K562 (cell line): Measurements from ENCODE around the gene ROMO1. TPM values are rescaled to one million over a fixed set of nuclear protein-coding genes. Genes with fewer than 3 reads are reported as not detected.
A peak's percentile ranks its signal among the peaks of the same experiment; 100 is the strongest.

Experiments used
- ARID4B ChIP-seq: sonication (generic); formaldehyde crosslinking; IDR thresholded peaks from 2 replicates; pipeline ENCODE4 v1.8.0; 2022; ENCODE audit warnings: mild to moderate bottlenecking, missing genetic modification reagents
- DMBX1 ChIP-seq: fragments of 250-450 bp; sonication (Bioruptor Pico); IDR thresholded peaks from 2 replicates; pipeline ENCODE4 v1.8.0; 2022; ENCODE audit warnings: inconsistent platforms, mild to moderate bottlenecking, moderate library complexity, borderline replicate concordance
- DPF2 ChIP-seq: fragments of 450-650 bp; IDR thresholded peaks from 2 replicates; pipeline ENCODE4 v1.6.1; 2016
- EP400 ChIP-seq: fragments of 450-650 bp; IDR thresholded peaks from 2 replicates; pipeline ENCODE4 v1.6.1; 2017; ENCODE audit warnings: antibody characterized with exemption, mild to moderate bottlenecking, moderate library complexity
- GABPA ChIP-seq: fragments of 200-800 bp; sonication (Bioruptor generic); conservative IDR thresholded peaks from 2 replicates; pipeline ENCODE4 v1.6.1; 2016; ENCODE audit warnings: low read depth, missing genetic modification characterization, missing compliant biosample characterization
- HIVEP1 ChIP-seq: fragments of 250-450 bp; sonication (Bioruptor Pico); IDR thresholded peaks from 2 replicates; pipeline ENCODE4 v1.4.0; 2020; ENCODE audit warnings: mild to moderate bottlenecking
- JUN ChIP-seq, 2 experiments: sonication (generic) in 1 of 2; formaldehyde crosslinking in 1 of 2; IDR thresholded peaks; 2 replicates each; pipeline versions ENCODE4 v1.6.1 to v1.8.0; 2012 to 2022; ENCODE audit warnings: borderline replicate concordance in 2 of 2, mild to moderate bottlenecking in 2 of 2, improper control_type of control experiment in 1 of 2, low read depth in 1 of 2, low read length in 1 of 2, missing genetic modification reagents in 1 of 2
- MECOM ChIP-seq: fragments of 250-450 bp; sonication (Bioruptor Pico); IDR thresholded peaks from 2 replicates; pipeline ENCODE4 v1.8.0; 2022; ENCODE audit warnings: inconsistent platforms
- MYBL2 ChIP-seq, 2 experiments: fragments of 450-650 bp in 1 of 2; sonication (generic) in 1 of 2; formaldehyde crosslinking in 1 of 2; IDR thresholded peaks; 2 replicates each; pipeline versions ENCODE4 v1.6.1 to v1.8.1; 2017 to 2022; ENCODE audit warnings: borderline replicate concordance in 1 of 2, inconsistent platforms in 1 of 2, low read depth in 1 of 2, mild to moderate bottlenecking in 1 of 2, missing genetic modification reagents in 1 of 2, moderate library complexity in 1 of 2
- NFE2 ChIP-seq: IDR thresholded peaks from 2 replicates; pipeline ENCODE4 v1.6.1; 2014; ENCODE audit warnings: antibody characterized with exemption, low read depth
- ZNF133 ChIP-seq: fragments of 250-450 bp; sonication (Bioruptor Pico); IDR thresholded peaks from 2 replicates; pipeline ENCODE4 v1.4.0; 2020; ENCODE audit warnings: mild to moderate bottlenecking
- polyA plus RNA-seq, 8 experiments: library from polyadenylated mRNA; depleted of rRNA in 4 of 8; stranded (reverse) in 5 of 8; unstranded in 3 of 8; fragments of >200 nt; fragmentation: Nextera tagmentation in 2 of 8; fragmentation: Illumina TruSeq in 1 of 8; extraction: Ambion mirVana in 2 of 8; extraction: Trizol in 1 of 8; gene quantifications; 2 replicates each; pipeline versions ENCODE4 v1.2.1 to v1.2.3, GENCODE V29; 2011 to 2014; ENCODE audit warnings: inconsistent platforms in 1 of 8, missing spikeins in 1 of 8
- total RNA-seq, 7 experiments: library from RNA; depleted of rRNA in 6 of 7; stranded (reverse); fragments of >200 nt in 6 of 7; fragmentation: Illumina TruSeq in 2 of 7; extraction: Trizol in 2 of 7; gene quantifications; 2 replicates each; pipeline versions ENCODE4 v1.2.1 to v1.2.3, GENCODE V29; 2011 to 2021; ENCODE audit warnings: low replicate concordance in 1 of 7
- TF ChIP-seq, protein P1 (sequence below), 3 experiments: fragments of 200-800 bp in 1 of 3; fragments of 250-450 bp in 1 of 3; fragments of 450-650 bp in 1 of 3; sonication (Bioruptor Pico) in 1 of 3; sonication (Bioruptor generic) in 1 of 3; formaldehyde crosslinking in 1 of 3; IDR thresholded peaks; 2 replicates each; pipeline versions ENCODE4 v1.6.1 to v1.8.0; 2016 to 2022; ENCODE audit warnings: mild to moderate bottlenecking in 2 of 3, missing genetic modification characterization in 2 of 3, missing compliant biosample characterization in 1 of 3, moderate library complexity in 1 of 3
- TF ChIP-seq, protein P2 (sequence below): fragments of 250-450 bp; sonication (Bioruptor Pico); IDR thresholded peaks from 2 replicates; pipeline ENCODE4 v1.8.0; 2022; ENCODE audit warnings: inconsistent platforms
- TF ChIP-seq, protein P3 (sequence below): fragments of 450-650 bp; IDR thresholded peaks from 2 replicates; pipeline ENCODE4 v1.6.1; 2016

Gene ROMO1
- total and polyA plus RNA-seq, 9 of the 15 experiments (the other 6 are each of a cell fraction or from before 2014, with no cell fraction given) = 31.8 to 741 (median 226) TPM

GRCh38 chr20:35743693-35744491 is 44.7 kb downstream of the ROMO1 start (continued):
- TF ChIP-seq DPF2 = peak; percentile 87
- TF ChIP-seq ARID4B (CRISPR knock-in tag) = no peak
- peak; percentile 46 for TF ChIP-seq EP400
- TF ChIP-seq MYBL2 (IDR thresholded peaks at IDR 0.05; ENCODE audit: low read depth) = no peak
- no peak for TF ChIP-seq MYBL2 (CRISPR knock-in tag; IDR thresholded peaks at IDR 0.05; ENCODE audit: borderline replicate concordance)
- peak; percentile 95 for TF ChIP-seq NFE2
- TF ChIP-seq GABPA (tag) = no peak
- TF ChIP-seq JUN (IDR thresholded peaks at IDR 0.05; ENCODE audit: borderline replicate concordance, low read depth, low read length) = no peak
- no peak for TF ChIP-seq JUN (CRISPR knock-in tag; IDR thresholded peaks at IDR 0.05; ENCODE audit: borderline replicate concordance)
- no peak for TF ChIP-seq HIVEP1
- TF ChIP-seq, protein P1, sequence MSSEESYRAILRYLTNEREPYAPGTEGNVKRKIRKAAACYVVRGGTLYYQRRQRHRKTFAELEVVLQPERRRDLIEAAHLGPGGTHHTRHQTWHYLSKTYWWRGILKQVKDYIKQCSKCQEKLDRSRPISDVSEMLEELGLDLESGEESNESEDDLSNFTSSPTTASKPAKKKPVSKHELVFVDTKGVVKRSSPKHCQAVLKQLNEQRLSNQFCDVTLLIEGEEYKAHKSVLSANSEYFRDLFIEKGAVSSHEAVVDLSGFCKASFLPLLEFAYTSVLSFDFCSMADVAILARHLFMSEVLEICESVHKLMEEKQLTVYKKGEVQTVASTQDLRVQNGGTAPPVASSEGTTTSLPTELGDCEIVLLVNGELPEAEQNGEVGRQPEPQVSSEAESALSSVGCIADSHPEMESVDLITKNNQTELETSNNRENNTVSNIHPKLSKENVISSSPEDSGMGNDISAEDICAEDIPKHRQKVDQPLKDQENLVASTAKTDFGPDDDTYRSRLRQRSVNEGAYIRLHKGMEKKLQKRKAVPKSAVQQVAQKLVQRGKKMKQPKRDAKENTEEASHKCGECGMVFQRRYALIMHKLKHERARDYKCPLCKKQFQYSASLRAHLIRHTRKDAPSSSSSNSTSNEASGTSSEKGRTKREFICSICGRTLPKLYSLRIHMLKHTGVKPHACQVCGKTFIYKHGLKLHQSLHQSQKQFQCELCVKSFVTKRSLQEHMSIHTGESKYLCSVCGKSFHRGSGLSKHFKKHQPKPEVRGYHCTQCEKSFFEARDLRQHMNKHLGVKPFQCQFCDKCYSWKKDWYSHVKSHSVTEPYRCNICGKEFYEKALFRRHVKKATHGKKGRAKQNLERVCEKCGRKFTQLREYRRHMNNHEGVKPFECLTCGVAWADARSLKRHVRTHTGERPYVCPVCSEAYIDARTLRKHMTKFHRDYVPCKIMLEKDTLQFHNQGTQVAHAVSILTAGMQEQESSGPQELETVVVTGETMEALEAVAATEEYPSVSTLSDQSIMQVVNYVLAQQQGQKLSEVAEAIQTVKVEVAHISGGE (CRISPR knock-in tag; IDR thresholded peaks at IDR 0.05) = no peak; a peak in 1 of 6 replicates
- TF ChIP-seq, protein P2, sequence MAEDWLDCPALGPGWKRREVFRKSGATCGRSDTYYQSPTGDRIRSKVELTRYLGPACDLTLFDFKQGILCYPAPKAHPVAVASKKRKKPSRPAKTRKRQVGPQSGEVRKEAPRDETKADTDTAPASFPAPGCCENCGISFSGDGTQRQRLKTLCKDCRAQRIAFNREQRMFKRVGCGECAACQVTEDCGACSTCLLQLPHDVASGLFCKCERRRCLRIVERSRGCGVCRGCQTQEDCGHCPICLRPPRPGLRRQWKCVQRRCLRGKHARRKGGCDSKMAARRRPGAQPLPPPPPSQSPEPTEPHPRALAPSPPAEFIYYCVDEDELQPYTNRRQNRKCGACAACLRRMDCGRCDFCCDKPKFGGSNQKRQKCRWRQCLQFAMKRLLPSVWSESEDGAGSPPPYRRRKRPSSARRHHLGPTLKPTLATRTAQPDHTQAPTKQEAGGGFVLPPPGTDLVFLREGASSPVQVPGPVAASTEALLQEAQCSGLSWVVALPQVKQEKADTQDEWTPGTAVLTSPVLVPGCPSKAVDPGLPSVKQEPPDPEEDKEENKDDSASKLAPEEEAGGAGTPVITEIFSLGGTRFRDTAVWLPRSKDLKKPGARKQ (CRISPR knock-in tag) = no peak
- TF ChIP-seq MECOM (CRISPR knock-in tag) = 0 out of 2 replicates have a peak, but pooled peaks have one; percentile 11
- peak; percentile 44; the same call in 1 of the 2 replicates for TF ChIP-seq DMBX1 (CRISPR knock-in tag)
- TF ChIP-seq, protein P3, sequence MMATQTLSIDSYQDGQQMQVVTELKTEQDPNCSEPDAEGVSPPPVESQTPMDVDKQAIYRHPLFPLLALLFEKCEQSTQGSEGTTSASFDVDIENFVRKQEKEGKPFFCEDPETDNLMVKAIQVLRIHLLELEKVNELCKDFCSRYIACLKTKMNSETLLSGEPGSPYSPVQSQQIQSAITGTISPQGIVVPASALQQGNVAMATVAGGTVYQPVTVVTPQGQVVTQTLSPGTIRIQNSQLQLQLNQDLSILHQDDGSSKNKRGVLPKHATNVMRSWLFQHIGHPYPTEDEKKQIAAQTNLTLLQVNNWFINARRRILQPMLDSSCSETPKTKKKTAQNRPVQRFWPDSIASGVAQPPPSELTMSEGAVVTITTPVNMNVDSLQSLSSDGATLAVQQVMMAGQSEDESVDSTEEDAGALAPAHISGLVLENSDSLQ = peak; percentile 27; the same call in 1 of the 2 replicates
- TF ChIP-seq ZNF133 (CRISPR knock-in tag) = no peak
